Fibroblast of skin of back (primary cell): Measurements from ENCODE around the gene TAB2.
"Not testable (repeated sequence)": the region's sequence is repeated elsewhere in the genome, so short reads cannot be mapped to it uniquely, and the experiment has no call there.

Source experiments
- DNase-seq: peaks from one replicate; pipeline ENCODE4 v3.0.0-alpha.2; 2013

The TAB2 gene

DNA sequence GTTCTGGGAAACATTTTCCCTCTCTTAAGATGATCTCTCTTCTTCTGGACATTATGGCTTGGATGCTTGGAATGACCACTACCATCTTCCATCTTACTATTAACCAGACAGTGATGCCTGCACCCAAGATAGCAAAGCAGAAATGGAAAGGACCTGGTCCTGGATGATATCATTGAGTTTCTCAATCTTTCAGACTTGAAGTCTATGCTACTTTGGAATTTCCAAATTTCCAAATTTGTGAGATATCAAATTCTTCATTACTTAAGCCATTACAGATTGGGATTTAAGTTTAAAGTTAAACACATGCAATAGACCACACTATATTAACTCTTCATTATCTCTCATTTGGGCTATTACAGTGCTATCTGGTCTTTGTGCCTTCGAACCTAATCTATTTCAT lies 3.7 kb upstream of the TAB2 start:
- DNase-seq = no peak

DNA sequence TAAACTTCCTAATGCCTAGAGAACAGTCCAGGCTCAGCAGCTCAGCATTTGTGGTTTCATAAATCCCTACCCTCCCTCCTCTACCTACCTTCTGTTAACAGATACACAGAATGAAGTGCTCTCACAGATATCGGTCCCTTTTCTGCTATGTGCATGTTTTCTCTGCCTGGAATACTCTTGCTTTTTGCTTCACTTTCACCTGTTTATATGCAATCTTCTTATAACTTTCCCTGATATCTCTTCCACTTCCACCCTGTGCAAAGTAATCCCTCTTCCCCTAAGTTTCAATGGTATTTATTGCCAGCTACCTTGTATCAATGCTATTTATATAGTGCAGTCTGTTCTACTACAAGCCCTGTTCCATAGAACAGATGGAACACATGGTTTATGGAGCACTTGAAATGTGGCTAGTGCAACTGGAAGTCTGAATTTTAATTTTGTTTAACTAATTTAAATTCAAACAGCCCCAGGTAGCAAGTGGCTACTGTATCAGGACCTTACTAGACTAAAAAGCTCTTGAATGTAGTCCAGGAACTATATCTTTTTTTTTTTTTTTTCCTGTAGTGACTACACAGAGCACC lies 3.1 kb upstream of the TAB2 start:
- no peak for DNase-seq

DNA sequence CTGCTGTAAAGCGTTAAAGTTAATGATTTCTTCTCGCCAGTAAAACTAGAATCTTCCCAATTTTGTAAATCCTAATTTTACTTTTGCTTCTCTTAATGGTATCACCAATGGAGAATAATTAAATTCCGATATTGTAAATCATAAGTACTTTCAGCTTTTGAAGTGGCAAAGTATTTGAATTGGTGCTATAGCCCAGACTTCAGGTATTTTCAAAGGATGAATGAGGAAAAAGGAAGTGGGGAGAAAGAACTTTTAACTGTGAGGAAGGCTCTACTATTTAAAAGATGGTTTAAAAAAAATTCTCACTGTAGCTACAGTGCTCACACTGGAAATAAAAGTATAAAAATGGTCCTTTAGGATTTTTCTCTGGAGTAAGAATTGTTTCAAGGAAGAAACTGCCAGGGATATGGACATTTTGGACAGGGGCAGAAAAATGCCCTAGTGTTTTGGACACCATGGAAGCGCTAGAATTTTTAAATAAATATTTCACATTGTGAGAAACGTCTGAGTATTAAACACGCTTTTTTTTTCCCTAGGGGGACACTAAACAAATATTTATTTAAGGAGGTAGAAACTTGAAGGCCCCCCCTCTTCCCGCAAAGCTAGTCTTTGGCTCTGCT lies 1.3 kb upstream of the TAB2 start:
- DNase-seq = peak; percentile 11

DNA sequence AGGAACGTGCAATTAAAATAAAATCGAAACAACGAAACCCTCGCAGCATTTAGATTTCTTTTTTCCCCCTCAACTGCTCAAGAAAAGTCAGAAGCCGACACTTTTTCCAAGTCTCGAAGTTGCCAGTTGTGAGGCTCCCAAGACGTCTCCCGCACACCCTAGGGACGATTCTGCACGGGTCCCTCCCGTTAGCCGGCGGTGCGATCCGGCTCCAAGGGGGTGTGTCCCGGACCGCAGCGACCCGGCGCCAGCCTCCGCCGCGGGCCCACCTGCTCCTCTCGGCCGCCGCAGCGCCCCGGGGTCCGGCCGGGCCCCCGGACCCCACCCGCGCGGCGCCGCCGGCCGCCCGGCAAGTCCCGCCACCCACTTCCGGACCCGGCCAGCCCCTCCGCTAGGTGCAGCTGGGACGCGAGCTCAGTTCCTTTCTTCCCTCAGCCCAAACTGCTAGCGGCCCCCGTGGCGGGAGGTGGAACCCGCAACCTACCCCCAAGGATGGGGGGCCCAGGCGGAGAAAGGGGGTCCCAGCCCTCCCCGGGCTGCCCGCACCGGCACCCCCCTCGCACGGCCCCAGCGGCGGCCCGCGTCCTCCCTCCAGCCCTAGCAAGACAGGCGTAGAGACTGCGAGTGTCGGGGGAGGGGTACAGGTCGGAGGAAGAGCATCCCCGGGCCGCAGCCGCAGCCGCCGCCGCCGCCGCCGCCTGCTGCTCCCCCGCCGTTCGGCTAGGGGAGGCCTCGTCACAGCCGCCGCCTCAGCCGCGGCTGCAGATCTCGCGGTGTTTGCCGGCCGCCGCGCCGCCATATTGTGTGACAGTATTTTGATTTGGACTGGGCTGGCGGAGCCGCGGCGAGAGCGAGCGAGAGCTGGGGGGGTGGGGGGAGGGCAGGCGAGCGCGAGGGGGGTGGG lies 520 bp upstream of the TAB2 start:
- DNase-seq = peak; percentile 94

DNA sequence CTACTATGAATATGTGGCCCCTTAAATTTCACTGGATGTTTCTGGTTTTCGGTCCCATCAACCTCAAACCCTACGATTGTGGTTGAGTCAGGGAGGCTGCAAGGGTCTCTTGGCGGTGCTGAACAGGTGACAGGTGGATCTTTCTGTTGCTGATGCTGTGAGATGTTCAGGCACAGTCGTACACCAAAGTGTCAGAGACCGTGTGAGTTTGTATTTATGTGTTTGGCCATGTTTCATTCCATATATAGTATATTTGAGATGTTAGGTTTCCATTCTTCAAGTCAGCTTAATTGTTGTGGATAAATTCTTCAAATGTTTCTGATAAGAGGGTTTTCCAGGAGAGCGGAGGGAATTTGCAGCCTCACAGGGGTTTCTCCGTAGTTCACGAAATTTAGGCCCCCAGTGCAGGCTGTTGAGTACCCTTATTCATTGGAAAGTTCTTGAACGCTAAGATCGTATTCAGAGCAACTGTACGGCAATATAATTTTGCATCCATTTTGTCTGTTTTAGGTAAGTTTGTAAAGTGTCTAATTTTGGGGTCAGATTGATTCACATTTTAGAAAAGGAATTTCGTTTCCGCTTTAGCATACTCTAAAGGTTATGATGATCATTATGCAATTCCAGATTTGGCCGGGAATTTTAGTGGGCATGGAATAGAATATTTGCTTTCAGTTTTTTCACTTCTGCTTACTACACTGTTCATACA lies 1.2 kb downstream of the TAB2 start:
- no peak for DNase-seq

DNA sequence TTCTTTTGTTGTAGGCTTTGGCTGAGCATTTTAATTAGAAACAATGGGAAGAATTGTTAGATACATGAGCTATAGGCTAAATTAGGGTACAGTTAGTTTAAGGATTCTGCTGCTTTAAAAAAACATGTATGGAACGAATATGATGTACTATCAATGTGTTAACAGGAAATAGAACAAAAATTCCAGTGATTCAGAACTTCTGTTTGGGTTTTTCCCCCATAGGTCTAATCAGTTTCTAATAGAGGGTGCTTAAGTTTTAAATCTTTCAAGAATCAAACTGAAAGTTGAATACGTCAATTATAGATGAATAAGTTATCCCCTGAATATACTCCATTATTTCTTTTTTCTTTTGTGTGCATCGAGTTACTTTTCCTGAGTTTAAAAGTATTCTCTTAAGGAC lies 1.9 kb downstream of the TAB2 start:
- peak; percentile 16 for DNase-seq

DNA sequence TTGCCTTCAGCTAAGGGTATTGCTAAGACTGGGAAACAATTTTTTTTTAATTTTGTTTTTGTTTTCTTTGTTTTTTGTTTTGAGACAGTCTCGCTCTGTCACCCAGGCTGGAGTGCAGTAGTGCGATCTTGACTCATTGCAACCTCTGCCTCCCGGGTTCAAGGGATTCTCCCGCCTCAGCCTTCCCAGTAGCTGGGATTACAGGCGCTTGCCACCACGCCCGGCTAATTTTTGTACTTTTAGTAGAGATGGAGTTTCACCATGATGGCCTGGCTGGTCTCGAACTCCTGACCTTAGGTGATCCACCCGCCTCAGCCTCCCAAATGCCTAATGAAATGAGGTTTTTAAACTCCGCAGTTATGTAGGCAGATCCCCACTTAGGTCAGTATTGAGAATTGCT lies 2.5 kb downstream of the TAB2 start:
- DNase-seq = not testable (repeated sequence)

DNA sequence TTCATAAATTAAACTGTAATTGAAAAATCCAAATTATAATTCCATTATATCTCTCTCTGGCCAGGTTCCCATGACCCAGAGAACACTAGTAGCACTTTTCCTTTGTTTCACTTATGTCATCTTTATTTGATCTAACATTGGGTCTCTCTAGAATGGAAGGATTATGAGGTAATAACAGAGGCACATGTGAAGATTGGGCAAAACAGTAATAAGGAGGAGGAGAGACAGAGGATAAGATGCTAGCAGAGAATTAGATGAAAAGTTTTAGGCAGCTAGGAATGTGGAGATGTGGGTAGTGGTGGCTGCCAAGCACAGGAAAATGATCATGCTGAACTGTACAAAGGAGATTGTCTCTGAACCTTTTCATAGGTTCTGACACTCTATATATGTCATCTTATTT lies 3.3 kb downstream of the TAB2 start:
- no peak for DNase-seq

DNA sequence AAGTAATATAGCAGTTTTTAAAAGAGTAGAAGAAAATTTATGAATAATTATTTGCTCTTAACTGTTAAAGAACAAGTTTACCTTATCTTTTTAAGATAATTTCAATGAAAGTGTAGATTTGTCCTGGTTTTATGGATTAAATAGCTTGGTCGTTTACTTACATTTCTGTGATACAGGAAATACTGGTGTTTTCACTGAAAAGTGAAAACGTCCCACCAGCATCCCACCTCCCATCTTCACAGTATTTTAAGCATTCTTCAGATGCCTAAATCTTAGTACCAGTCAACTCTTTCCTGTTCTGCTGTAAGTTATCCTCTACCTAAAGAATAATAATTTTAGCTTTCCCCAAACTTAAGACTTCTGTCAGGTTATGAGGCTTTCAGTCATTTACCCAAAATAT lies 5.8 kb downstream of the TAB2 start:
- DNase-seq = no peak

DNA sequence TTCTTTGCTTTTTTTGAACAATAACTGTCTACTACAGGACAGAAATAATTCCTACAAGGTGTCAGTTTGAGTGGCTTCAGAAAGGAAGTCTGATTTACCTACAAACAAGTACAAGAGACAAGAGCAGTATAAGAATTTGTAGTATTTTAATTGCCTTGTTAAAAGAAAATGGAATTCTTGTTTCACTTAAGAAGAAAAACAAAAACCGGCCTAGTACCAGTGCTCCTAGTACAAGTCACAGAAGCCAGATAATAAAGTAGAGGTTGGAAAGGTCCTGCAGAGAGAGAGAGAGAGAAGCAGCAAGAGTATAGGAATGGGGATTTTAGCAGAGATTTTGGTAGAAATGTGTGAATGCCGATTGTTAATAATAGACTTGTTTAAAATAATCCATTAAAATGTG lies 6.4 kb downstream of the TAB2 start:
- DNase-seq = no peak

DNA sequence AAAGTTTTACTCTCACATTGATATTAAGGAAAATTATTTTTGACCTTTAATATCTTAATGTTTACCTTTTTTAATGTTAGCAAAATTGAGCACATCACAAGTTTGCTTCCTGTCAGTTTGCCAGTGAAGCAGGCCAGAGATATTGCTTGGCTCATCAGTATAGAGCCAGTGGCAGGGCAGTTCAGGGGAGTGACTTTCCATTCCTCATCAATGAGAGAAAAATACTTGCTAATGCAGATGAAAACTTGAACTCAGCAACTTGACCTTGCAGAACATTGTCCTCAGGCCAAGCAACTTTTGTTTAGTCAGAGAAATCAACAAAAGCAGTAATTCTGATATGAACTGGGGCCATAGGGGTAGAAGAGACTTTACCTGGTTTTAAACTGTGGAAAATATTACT lies 6.9 kb downstream of the TAB2 start:
- no peak for DNase-seq

DNA sequence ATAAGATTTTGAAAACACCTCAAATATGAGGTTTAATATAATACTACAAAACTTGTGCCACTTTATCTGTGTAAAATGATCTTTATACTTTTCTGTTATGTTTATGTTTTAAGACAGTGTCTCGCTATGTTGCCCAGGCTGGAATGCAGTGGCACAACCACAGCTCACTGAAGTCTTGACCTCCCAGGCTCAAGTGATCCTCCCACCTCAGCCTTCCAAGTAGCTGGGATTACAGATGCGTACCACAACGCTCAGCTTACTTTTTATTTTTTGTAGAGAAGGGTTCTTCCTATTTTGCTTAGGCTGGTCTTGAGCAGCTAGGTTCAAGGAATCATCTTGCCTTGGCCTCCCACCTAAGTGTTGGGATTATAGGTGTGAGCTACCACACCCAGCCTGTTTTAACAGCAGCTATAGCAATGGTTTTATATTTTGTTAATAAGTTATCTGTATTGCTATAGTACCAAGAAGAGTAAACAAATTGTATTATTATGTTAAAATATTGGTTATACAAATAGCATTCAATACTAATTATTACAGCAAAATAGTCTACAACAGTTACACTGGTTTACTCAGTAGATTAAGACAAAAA lies 8.2 kb downstream of the TAB2 start:
- no peak for DNase-seq

DNA sequence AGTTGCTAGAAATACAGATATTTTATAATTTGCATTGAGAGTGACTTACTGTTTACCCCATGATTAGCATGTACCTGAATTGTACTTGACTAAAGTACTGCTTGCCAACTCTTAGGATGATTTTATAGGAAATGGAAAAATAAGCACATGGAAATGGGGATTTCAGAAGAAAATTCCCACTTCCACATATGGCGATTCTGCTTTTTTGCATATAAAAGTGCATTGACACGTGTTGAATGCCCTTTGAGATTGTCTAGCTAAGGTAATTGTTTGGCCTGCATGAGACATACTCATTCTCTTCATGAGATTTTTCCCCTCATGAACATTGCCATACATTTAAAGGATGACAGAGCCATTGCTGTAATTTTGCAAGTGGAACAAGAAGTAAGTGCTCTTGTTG lies 10.1 kb downstream of the TAB2 start:
- DNase-seq = no peak

DNA sequence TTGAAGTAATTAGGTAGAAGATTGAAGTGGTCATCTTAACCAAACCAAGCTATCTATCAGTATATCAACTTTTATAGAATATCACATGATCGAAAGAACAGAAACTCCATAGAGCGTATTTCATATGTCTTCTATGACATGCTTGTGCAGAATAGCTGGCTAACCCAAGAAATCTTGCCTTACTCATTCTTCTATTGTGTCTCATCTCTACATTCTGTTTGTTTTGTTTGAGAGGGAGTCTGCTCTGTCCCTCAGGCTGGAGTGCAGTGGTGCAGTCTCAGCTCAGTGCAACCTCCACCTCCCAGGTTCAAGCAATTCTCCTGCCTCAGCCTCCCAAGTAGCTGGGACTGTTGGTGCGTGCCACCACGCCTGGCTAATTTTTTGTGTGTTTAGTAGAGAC lies 10.6 kb downstream of the TAB2 start:
- no peak for DNase-seq

DNA sequence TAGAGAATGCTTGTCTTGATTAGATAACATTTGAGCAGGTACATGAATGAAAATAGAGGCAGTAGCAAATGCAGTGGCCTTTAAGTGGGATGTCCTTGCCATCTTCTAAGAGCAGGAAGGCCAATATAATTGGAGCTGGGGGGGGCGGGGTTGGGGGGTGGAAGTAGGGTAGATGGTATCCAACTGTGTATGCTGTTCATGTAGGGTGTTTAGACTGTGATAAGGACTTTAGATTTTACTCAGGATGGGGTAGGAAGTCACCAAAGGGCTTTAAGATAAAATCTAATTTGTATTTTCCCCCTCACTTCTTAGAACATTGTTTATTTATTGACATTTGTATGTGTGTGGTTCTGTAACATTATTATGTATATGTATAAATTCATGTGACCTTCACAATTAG lies 12.0 kb downstream of the TAB2 start:
- DNase-seq = no peak

DNA sequence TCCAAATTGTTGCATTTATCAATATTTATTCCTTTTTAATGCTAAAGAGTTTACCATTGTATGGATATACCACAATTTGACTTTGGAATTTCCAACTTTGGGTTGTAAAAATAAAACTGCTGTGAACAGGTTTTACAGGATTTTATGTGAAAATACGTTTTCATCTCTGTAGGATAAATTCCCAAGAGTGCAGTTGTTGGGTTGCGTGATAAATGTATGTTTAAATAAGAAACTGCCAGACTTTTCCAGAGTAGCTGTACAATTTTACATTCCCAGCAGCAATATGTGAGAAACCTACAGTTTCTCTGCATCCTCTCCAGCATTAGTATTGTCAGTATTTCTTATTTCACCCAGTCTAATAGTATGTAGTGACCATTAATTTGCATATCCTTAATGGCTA lies 12.6 kb downstream of the TAB2 start:
- DNase-seq = no peak

DNA sequence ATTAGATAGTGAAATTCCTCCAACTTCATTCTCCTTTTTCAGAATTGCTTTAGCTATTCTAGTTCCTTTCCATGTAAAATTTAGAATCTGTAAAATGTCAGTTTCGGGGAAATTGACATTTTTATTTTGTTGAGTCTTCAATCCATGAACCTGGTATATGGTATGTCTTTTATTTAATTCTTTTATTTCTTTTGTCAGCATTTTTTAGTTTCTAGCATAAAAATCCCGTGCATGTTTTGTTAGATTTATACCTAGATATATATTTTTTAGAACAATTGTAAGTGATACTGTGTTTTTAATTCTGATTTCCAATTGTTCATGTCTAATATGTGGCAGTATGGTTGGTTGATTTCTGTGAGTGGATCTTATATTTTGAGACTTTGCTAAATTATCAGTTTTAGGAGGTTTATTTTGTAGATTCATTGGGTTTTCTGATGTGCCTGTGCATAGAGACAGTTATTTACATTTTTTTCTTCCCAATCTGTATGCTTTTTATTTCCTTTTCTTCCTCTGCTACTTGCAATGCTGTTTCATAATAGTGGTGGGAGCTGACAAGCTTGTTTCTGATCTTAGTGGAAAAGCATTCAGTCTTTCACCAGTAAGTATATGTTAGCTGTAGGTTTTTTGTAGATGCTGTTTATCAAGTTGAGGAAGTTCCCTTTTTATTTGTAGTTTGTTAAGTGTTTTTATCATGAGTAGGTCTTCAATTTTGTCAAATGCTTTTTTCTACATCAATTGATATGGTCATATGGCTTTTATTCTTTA lies 13.7 kb downstream of the TAB2 start:
- peak; percentile 10 for DNase-seq

DNA sequence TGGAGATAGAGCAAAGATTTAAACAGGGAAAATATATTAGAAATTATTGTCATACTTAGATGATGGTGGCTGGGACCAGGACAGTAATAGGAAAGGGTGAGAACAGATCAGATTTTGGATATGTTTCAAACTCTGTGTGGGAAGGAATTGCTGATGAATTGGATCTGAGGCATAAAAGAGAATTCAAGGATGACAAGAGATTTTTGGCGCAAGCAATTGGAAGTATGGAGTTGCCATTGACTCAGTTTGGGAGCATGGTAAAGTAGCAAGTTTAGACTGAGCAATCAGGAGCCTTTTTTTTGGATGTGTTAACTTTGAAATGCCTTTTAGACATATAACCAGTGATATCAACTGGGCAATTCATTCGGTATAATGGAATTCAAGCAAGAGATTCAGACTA lies 14.4 kb downstream of the TAB2 start:
- DNase-seq = peak; percentile 17

DNA sequence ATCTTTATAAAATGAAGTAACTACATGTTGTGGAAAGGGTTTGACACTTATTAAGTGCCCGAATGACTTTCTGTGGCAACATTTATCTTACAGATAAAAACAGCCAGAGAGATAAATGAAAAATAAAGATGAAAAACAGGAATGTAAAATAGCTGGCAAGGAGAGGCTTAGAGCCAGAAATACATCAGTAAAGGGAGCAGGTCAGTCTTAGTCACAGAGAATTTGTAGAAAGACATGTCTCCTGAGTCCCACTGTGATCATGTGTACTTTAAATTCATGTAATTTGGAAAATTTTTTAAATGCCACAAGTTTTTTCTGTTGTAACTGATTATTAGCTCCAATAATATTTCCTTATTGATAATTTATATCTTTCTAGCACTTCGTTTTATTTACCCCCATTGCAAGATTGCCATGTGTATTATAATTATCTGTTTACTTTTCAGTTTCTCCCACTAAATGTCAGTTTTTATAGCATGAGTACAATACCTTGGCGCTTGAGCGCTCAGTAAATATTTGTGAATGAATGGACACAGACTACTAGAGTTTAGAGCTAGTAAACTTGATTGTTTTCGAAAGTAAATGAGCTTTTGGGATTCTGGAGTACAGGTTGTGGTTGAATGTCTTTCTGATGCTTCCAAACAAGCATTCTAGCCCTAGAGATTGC lies 15.2 kb downstream of the TAB2 start:
- no peak for DNase-seq

DNA sequence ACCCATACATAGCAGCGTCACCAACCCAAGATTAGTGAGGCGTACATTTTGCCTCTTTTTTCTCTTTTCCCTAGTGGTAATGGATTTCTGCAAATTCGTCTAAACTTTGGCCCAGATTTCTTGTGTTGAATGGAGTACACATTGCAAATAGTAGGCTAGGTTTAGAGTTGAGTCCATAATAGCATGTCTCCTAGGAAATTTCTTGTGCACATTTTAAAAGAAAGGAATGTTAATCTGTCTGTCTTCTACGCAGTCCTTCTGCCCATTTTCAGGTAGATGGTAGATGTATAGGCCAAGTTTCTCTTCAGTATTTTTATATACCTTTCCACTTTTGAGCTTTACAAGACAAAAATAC lies 15.7 kb downstream of the TAB2 start:
- DNase-seq = no peak

DNA sequence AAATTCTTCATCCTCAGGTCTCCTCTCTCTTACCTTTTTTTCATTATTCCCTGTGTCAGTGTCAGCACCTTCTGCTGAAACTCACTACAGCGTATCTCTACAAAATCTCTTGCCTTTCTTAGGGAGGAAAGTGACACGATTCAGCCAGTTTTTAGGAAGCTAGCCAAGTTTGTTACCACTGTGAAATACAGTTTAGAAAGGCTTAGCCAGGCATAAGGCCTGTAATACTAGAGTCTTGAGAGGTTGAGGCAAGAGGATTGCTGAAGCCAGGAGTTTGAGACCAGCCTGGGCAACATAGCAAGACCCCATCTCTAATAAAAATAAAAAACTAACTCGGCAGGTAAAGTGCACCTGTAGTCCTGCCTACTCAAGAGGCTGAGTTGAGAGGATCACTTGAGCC lies 16.7 kb downstream of the TAB2 start:
- DNase-seq = peak; percentile 50

DNA sequence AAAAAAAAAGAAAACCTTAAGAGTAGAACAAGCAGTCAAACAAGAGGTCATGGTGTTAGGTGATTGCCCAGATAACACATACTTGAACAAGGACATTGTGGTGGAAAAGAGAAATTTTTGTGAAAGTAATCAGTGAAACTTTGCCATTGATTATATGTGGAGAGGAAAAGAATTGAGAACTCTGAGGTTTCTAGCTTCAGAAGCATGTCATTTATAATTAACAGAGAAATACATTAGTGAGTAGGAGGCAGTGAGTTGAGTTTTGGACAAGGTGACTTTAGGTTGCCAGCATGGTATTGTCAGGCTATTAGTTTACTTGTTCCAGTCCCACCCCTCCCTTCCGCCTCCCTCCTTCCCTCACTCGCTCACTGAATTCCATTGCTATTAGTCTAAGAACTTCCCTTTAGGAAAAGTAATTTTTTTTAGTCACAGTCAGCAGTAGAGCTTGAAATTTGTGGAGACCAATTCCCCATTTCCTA lies 17.2 kb downstream of the TAB2 start:
- peak; percentile 87 for DNase-seq
